Neural cell (in vitro differentiated cells): ENCODE results near the gene SMOC1. TPM values are rescaled to one million over a fixed set of nuclear protein-coding genes. Genes with fewer than 3 reads are reported as not detected.

ENCODE experiments used
- H2AFZ ChIP-seq: fragments of 200-600, 300-800 bp; sonication (generic), shearing (Covaris generic); 2 replicates; pipeline ENCODE4 v1.6.0; 2014; ENCODE audit warnings: low read depth, mild to moderate bottlenecking, antibody characterized with exemption, low read length, moderate library complexity
- H3F3A ChIP-seq: fragments of 200-600 bp; shearing (Covaris generic); 2 replicates; pipeline ENCODE4 v1.6.1; 2016; ENCODE audit warnings: mild to moderate bottlenecking, moderate library complexity, mixed read lengths, antibody characterized with exemption, low read length; ENCODE audit not compliant: insufficient read depth, poor library complexity, severe bottlenecking
- H3K27ac ChIP-seq: fragments of 200-600, 300-800 bp; sonication (generic), shearing (Covaris generic); 2 replicates; pipeline ENCODE4 v1.5.1; 2014; ENCODE audit warnings: mild to moderate bottlenecking, low read length, moderate library complexity
- H3K27me3 ChIP-seq: fragments of 300-800, 200-600 bp; sonication (generic), shearing (Covaris generic); 2 replicates; pipeline ENCODE4 v1.6.0; 2014; ENCODE audit warnings: mild to moderate bottlenecking, low read depth, low read length, moderate library complexity; ENCODE audit not compliant: insufficient read depth
- H3K36me3 ChIP-seq: fragments of 300-800, 200-600 bp; sonication (generic), shearing (Covaris generic); 2 replicates; pipeline ENCODE4 v1.5.1; 2014; ENCODE audit warnings: mild to moderate bottlenecking, antibody characterized with exemption, low read length, moderate library complexity; ENCODE audit not compliant: insufficient read depth
- H3K4me2 ChIP-seq: fragments of 300-800, 200-600 bp; sonication (generic), shearing (Covaris generic); 2 replicates; pipeline ENCODE4 v1.6.0; 2014; ENCODE audit warnings: mild to moderate bottlenecking, low read length
- H3K4me3 ChIP-seq: fragments of 300-800, 200-600 bp; sonication (generic), shearing (Covaris generic); 2 replicates; pipeline ENCODE4 v1.5.1; 2014; ENCODE audit warnings: mild to moderate bottlenecking, low read length, moderate library complexity
- H3K79me2 ChIP-seq: fragments of 200-600 bp; shearing (Covaris generic); replicated peaks from 2 replicates; pipeline ENCODE4 v1.6.0; 2014; ENCODE audit warnings: mild to moderate bottlenecking, low read length, moderate library complexity; ENCODE audit not compliant: insufficient read depth
- H3K9ac ChIP-seq: fragments of 300-800, 200-600 bp; sonication (generic), shearing (Covaris generic); 2 replicates; pipeline ENCODE4 v1.6.1; 2016; ENCODE audit warnings: mild to moderate bottlenecking, low read length, mixed read lengths
- H3K9me2 ChIP-seq: fragments of 200-600 bp; shearing (Covaris generic); 2 replicates; pipeline ENCODE4 v1.6.1; 2016; ENCODE audit warnings: mild to moderate bottlenecking, low read length, mixed read lengths; ENCODE audit not compliant: insufficient read depth
- H3K9me3 ChIP-seq: fragments of 200-600, 300-800 bp; sonication (generic), shearing (Covaris generic); 2 replicates; pipeline ENCODE4 v1.6.1; 2016; ENCODE audit warnings: mild to moderate bottlenecking, mixed run types, low read length, moderate library complexity, mixed read lengths
- H4K20me1 ChIP-seq: fragments of 200-600 bp; shearing (Covaris generic); 2 replicates; pipeline ENCODE4 v1.6.1; 2016; ENCODE audit warnings: mild to moderate bottlenecking, mixed run types; ENCODE audit not compliant: insufficient read depth
- CTCF ChIP-seq: fragments of 450-650 bp; IDR thresholded peaks from 2 replicates; pipeline ENCODE4 v1.5.1; 2014; ENCODE audit warnings: antibody characterized with exemption, mild to moderate bottlenecking, moderate library complexity; ENCODE audit not compliant: poor library complexity, severe bottlenecking
- EP300 ChIP-seq: fragments of 450-650 bp; conservative IDR thresholded peaks from 2 replicates; pipeline ENCODE4 v1.6.1; 2014; ENCODE audit warnings: antibody characterized with exemption, mild to moderate bottlenecking, moderate library complexity; ENCODE audit not compliant: poor library complexity, severe bottlenecking
- EZH2 ChIP-seq: fragments of 200-600, 300-800 bp; shearing (Covaris generic), sonication (generic); IDR thresholded peaks from 2 replicates; pipeline ENCODE4 v1.6.1; 2014; ENCODE audit warnings: antibody characterized with exemption, low read length, borderline replicate concordance, mild to moderate bottlenecking; ENCODE audit not compliant: insufficient read depth, poor library complexity, severe bottlenecking
- MXI1 ChIP-seq: fragments of 450-650 bp; conservative IDR thresholded peaks from 2 replicates; pipeline ENCODE4 v1.6.1; 2014; ENCODE audit warnings: antibody characterized with exemption, mild to moderate bottlenecking; ENCODE audit not compliant: poor library complexity, severe bottlenecking
- POLR2AphosphoS5 ChIP-seq: IDR thresholded peaks from 2 replicates; pipeline ENCODE4 v1.6.1; 2012
- RAD21 ChIP-seq: fragments of 450-650 bp; conservative IDR thresholded peaks from 2 replicates; pipeline ENCODE4 v1.6.1; 2014; ENCODE audit warnings: antibody characterized with exemption, mild to moderate bottlenecking, moderate library complexity
- SMC3 ChIP-seq: fragments of 450-650 bp; conservative IDR thresholded peaks from 2 replicates; pipeline ENCODE4 v1.6.1; 2014; ENCODE audit warnings: antibody characterized with exemption, mild to moderate bottlenecking, moderate library complexity; ENCODE audit not compliant: poor library complexity
- TAF1 ChIP-seq: IDR thresholded peaks from 2 replicates; pipeline ENCODE4 v1.6.1; 2012; ENCODE audit warnings: low read depth
- polyA plus RNA-seq: library from polyadenylated mRNA; depleted of rRNA; stranded (reverse); fragments of >200 nt; gene quantifications from 2 replicates; pipeline ENCODE4 v1.2.3, GENCODE V29; 2014
- TF ChIP-seq, protein P1 (sequence below): IDR thresholded peaks from 2 replicates; pipeline ENCODE4 v1.6.1; 2012; ENCODE audit warnings: borderline replicate concordance

The SMOC1 gene
- polyA plus RNA-seq, 1 donor from 2014 or later: 8.7 TPM

- no peaks in the 10 kb centered on the region for H3K9me2 ChIP-seq
Measured at GRCh38 chr14:69963966-69964365, 84.8 kb downstream of the SMOC1 start.

DNA sequence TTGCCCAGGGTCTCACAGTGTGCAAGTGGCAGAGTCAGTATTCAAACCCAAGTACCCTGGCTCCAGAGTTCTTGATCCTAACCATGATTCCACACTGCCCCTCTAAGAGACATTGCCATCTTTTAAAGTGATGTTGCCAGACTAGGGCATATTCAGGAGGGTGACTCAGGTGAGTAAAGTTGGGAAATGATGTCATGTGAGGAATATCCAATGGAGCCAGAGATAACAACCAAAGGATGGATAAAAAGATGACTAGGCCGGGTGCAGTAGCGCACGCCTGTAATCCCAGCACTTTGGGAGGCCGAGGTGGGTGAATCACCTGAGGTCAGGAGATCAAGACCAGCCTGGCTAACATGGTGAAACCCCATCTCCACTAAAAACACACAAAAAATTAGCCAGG lies 85.6 kb downstream of the SMOC1 start:
- H3K36me3 ChIP-seq: no peaks in the 10 kb centered on the region
- no peak overlapping the region for H3K9ac ChIP-seq
- no peaks in the 10 kb centered on the region for H3K9me2 ChIP-seq
- H3K27me3 ChIP-seq: no peaks in the 10 kb centered on the region
- no peak overlapping the region for H2AFZ ChIP-seq
- H3K9me3 ChIP-seq: no peaks in the 10 kb centered on the region
- peaks cover 7% of the 10 kb centered on the region for H3K79me2 ChIP-seq
- TF ChIP-seq CTCF (no peak), TAF1 (no peak), EP300 (no peak), POLR2AphosphoS5 (no peak), RAD21 (no peak), EZH2 (no peak), MXI1 (no peak), SMC3 (no peak)
- TF ChIP-seq, protein P1, sequence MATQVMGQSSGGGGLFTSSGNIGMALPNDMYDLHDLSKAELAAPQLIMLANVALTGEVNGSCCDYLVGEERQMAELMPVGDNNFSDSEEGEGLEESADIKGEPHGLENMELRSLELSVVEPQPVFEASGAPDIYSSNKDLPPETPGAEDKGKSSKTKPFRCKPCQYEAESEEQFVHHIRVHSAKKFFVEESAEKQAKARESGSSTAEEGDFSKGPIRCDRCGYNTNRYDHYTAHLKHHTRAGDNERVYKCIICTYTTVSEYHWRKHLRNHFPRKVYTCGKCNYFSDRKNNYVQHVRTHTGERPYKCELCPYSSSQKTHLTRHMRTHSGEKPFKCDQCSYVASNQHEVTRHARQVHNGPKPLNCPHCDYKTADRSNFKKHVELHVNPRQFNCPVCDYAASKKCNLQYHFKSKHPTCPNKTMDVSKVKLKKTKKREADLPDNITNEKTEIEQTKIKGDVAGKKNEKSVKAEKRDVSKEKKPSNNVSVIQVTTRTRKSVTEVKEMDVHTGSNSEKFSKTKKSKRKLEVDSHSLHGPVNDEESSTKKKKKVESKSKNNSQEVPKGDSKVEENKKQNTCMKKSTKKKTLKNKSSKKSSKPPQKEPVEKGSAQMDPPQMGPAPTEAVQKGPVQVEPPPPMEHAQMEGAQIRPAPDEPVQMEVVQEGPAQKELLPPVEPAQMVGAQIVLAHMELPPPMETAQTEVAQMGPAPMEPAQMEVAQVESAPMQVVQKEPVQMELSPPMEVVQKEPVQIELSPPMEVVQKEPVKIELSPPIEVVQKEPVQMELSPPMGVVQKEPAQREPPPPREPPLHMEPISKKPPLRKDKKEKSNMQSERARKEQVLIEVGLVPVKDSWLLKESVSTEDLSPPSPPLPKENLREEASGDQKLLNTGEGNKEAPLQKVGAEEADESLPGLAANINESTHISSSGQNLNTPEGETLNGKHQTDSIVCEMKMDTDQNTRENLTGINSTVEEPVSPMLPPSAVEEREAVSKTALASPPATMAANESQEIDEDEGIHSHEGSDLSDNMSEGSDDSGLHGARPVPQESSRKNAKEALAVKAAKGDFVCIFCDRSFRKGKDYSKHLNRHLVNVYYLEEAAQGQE: no peak
- H4K20me1 ChIP-seq: no peaks in the 10 kb centered on the region
- H3K4me2 ChIP-seq: no peak overlapping the region
- H3K4me3 ChIP-seq: no peak overlapping the region
- no peaks in the 10 kb centered on the region for H3F3A ChIP-seq
- no peak overlapping the region for H3K27ac ChIP-seq

More at GRCh38 chr14:69963966-69964365, 84.8 kb downstream of the SMOC1 start:
- Histone ChIP-seq H3K36me3 (no peaks in the 10 kb centered on the region), H2AFZ (no peak overlapping the region), H3K4me3 (no peak overlapping the region), H4K20me1 (no peaks in the 10 kb centered on the region), H3K4me2 (no peak overlapping the region), H3K27ac (no peak overlapping the region), H3K79me2 (peaks cover 7% of the 10 kb centered on the region), H3F3A (no peaks in the 10 kb centered on the region), H3K9me3 (no peaks in the 10 kb centered on the region), H3K27me3 (no peaks in the 10 kb centered on the region), H3K9ac (no peak overlapping the region)
- TF ChIP-seq EP300: no peak
- TF ChIP-seq, protein P1: no peak
- TF ChIP-seq MXI1: no peak
- TF ChIP-seq EZH2: no peak
- no peak for TF ChIP-seq RAD21
- no peak for TF ChIP-seq SMC3
- no peak for TF ChIP-seq TAF1
- TF ChIP-seq CTCF: no peak
- no peak for TF ChIP-seq POLR2AphosphoS5
